Glomerular visceral epithelial cell (primary cell): ENCODE results near the gene FNIP1.
"Not testable (repeated sequence)": the region's sequence is repeated elsewhere in the genome, so short reads cannot be mapped to it uniquely, and the experiment has no call there.

Experiments used
- DNase-seq: peaks from one replicate; pipeline ENCODE4 v3.0.0-alpha.2; 2016; ENCODE audit errors: extremely low spot score

FNIP1 gene

DNA sequence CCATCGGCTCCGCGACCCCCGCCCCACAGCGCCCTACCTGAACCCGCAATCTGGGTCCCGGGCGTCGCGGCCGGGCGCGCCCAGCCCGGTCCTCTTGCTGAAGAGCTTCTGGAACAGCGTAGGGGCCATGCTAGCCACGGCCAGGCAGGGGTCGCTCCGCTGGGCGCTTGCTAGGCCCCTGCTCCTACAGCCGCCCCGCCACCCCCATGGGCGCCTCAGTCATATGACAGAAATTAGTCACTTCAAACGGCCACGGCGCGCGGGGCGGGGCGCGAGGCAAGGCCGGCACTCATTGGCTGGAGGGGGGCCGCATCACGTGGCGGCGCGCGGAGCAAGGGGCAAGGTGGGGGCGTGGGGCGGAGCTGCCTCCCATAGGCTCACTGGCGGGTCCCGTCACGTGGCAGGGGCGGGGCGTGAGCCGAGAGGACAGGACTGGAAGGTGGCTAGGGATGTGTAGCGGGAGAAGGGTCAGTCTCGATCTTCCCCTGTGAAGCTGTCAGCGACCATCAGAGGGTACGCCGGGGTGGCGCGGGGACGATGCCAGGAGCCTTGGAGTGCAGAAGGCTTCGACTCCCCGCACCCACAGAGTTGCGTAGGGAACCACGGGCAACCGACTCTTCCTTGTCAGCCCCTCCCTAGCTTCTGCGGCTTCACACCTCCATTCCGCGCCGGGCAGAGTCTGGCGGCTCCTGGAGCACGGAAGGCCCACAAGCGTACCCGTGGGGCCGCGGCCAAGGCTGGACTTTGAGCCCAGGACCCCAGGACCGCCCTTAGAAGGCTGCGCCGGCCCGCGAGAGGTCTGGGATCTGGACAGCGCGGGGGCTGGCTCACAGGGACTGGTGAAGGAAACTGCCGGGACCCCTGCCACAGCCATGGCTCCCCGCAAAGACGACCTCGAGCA is at the start of gene FNIP1:
Gene FNIP1, minus strand, starts transcription at position 225 of the 901 bp plus-strand sequence. Its CDS starts 96 bp downstream, at position 129.
- DNase-seq, result peak; percentile 99

GRCh38 chr5:131846536-131846935 is 49.7 kb upstream of the FNIP1 start:
- no peak for DNase-seq

GRCh38 chr5:131845828-131846227 is 49.0 kb upstream of the FNIP1 start:
- DNase-seq, result no peak

DNA sequence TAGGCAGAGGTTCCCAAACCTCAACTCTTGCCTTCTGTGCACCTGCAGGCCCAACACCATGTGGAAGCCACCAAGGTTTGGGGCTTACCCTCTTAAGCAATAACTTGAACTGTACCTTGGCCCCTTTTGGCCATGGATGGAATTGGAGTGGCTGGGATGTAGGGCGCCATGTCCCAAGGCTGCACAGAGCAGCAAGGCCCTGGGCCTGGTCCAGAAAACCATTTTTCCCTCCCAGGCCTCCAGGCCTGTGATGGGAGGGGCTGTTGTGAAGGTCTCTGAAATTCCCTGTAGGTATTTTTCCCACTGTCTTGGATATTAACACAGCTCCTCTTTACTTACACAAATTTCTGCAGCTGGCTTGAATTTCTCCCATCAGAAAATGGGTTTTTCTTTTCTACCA is 46.2 kb upstream of the FNIP1 start:
- DNase-seq, result not testable (repeated sequence)

DNA sequence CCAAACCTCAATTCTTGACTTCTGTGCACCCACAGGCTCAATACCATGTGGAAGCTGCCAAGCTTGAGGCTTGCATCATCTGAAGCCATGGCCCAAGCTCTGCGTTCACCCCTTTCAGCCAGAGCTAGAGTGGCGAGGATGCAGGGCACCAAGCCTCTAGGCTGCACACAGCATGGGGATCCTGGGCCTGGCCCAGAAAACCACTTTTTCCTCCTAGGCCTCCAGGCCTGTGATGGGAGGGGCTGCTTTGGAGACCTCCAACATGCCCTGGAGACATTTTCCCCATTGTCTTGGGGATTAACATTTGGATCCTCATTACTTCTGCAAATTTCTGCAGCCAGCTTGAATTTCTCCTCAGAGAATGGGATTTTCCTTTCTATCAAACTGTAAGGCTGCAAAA is 35.9 kb upstream of the FNIP1 start:
- DNase-seq, result not testable (repeated sequence)

DNA sequence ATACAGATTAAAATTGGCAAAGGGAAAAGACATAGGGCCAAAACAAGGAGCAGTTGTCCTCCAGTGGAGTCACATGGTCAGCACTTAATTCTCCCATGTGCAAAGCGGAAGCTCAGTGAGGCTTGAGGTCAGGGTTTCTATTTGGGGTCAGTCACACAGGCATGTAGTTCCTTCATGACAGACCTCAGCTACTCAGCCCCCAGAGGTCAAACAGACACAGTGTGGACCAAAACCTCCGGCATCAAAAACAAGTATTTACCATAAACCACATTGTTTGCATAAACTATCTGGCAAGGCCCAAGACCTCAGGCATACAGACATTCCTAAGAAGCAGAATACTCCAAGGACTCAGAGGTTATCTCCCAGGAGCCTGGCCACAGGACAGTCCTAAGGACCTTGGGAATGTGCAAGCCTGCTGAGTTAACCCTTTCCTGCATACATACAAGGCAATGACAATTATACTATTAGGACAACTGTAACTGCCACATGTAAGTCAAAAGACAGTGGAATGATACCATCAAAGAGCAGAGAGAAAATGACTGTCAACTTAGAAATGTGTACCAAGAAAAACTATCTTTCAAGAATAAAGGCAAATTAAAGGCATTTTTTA is 28.7 kb upstream of the FNIP1 start:
- DNase-seq, result no peak

- DNase-seq, result no peak
Measured at GRCh38 chr5:131824631-131825030, 27.8 kb upstream of the FNIP1 start.

DNA sequence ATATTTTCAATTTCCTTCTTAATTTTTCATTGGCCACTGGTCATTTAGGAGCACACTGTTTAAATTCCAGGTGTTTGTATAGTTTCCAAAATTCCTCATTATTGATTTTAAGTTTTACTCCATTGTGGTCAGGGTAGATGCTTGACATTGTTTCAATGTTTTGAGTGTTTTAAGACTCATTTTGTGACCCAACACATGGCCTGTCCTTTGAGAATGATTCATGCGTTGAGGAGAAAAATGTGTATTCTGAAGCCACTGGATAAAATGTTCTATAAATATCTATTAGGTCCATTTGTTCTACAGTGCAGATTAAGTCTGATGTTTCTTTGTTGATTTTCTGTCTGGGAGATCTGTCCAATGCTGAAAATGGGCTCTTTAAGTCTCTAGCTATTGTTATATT is 24.4 kb upstream of the FNIP1 start:
- no peak for DNase-seq

DNA sequence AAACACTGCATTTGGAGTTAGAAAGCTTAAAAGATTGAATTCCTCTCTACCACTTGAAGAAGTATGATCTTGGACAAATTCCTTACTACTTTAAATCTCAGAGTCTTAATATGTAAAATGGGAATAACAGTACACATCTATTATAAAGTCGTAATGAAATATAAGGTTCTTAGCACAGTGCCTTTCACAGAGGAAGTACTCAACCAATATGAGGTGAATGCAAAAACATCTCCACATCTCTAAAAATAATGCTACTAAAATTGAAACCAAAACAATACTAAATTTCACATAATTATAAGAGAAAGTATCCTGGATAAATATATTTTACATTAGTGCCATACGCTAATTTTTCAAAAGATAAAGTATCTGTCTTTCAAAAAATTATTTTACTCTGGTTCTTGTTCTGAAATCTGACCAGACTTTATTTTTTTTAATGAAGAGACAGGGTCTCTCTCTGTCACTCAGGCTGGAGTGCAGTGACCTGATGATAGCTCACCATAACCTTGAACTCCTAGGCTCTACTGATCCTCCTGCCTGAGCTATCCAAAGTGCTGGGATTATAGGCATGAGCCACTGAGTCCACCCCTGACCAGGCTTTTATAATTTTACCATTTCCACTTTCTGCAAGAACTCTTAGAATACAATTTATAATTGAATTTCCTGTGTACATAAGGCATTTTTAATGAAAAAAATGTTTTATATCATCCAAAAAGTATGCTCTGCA is 21.3 kb upstream of the FNIP1 start:
- no peak for DNase-seq

GRCh38 chr5:131814990-131815389 is 18.2 kb upstream of the FNIP1 start:
- DNase-seq, result peak; percentile 84

DNA sequence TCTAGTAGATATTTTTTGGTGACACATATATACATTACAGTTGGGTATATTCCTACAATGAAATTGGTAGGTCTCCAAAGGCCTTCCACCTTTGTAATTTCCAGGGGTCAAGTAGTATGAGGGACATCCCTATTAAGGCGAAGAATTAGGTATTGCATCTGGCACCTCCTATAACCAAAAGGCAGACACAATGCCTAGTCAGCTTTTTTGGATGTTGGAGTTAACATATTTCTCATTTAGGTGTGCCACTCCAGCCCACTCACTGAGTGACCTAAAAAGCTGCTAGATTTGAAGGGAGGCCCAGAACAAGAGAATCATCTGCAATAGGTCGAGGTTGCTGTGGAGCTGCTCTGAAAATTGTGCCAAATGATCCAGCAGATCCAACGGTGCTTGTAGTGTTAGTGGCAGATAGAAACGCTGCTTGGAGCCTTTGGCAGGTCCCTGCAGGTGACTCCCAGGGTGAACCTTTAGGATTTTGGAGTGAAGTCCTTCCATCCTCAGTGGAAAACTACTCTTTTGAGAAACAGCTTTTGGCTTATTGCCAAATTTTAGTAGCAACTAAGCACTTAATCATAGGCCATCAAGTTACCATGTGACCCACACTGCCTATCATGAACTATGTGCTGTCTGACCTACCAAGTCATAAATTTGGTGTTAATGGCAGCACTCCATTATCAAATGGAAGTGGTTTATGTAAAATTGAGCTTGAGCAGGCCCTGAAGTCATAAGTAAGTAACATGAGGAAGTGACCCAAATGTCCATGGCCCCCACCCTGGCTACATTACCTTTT is 15.7 kb upstream of the FNIP1 start:
- DNase-seq, result no peak

DNA sequence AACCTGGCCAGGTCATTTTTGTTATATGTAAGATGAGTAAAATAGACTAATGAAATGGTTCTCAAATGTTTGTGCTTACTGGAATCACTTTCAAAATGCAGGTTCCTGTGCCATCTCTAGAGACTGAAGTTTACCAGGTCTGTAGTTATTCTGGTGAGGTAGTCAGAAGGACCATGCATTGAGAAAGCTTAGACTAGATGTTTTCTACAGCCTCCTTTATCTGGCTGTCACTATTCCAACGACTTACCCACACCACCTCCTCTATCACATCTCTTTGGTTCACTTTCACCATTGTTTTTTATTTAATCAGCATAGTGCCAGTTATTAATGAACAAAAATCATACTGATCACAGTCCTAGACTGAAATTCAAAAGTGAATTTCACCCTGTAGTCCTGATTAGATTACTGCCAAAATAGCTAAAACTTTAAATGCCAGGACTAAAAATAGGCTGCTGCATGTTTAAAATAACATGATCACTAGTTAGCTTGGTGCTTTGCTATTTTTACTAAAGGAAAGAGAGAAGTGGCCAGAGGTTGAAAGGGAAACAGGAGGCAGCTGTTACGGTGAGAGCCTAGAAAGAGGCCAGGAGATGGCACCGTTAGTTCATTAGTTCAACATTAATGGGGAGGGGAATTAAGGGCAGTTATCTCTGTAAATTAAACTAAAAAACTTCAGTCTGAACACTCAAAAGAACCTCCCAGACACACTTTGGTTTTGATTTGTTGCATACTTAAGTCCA is 13.9 kb upstream of the FNIP1 start:
- peak; percentile 13 for DNase-seq

GRCh38 chr5:131795879-131796792 is 681 bp downstream of the FNIP1 start:
- peak; percentile 49 for DNase-seq

GRCh38 chr5:131795228-131795627 is 1.6 kb downstream of the FNIP1 start:
- DNase-seq, result no peak

GRCh38 chr5:131794586-131794985 is 2.2 kb downstream of the FNIP1 start:
- DNase-seq, result no peak

DNA sequence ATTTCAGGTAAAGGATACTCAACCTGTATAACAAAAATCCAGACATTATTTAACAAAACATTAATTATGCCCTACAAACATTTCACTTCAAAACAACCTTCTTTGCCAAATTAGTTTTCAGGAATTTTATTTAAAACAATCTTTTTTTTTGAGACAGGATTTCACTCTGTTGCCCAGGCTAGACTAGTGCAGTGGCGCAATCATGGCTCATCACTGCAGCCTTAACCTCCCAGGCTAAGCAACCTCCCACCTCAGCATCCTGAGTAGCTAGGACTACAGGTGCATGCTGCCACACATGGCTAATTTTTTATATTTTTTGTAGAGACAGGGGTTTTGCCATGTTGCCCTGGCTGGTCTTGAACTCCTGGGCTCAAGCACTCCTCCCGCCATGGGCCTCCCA is 3.9 kb downstream of the FNIP1 start:
- DNase-seq, result no peak

- DNase-seq, result no peak
Measured at GRCh38 chr5:131791866-131792265, 5.0 kb downstream of the FNIP1 start.

DNA sequence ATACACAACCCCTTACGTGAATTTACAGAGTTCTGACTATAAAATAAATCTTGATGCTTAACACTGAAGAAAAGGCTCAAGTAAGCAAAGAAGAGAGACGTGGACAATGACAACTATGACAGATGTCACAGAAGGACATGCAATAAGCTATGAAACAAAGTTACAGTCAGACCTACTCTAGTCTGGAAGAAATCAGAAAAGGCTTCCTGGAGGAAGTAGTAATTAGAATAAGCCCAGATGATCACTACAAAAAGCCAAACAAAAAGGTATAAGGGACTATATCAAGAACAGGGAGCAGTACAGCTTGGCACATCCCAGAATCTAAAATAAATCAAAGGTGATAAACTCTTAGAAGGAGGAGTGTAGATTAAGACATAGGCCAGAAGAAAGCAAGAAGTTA is 6.3 kb downstream of the FNIP1 start:
- no peak for DNase-seq

DNA sequence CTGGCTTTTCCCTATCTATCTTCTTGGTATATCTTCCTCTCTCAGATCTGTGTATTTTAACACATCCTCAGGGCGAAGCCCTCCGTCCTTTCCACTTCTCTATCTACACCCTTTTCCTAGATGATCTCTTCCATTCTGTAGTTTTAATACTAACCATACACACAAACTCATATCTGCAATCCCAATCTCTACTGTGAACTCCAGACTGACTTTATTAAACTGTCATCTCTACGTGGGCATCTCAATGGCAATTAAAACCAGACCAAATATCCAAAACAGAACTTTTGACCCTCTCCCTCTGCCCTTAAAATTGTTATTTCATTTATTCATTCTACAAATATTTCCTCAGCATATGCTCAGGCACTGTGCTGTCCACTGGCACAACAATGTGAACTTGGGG is 7.1 kb downstream of the FNIP1 start:
- DNase-seq, result no peak

GRCh38 chr5:131787736-131788135 is 9.1 kb downstream of the FNIP1 start:
- DNase-seq, result no peak
